GM23338 (cell line): Measurements from ENCODE around the gene GPATCH8. TPM values are rescaled to one million over a fixed set of nuclear protein-coding genes. Genes with fewer than 3 reads are reported as not detected.

Experiments used
- CTCF ChIP-seq, 2 experiments: fragments of 200-600 bp in 1 of 2; sonication (generic) in 1 of 2; conservative IDR thresholded peaks; 2 replicates each; pipeline versions ENCODE4 v1.5.1 to v1.6.1; 2016 to 2017; ENCODE audit warnings: antibody characterized with exemption in 2 of 2, low read depth in 2 of 2, mild to moderate bottlenecking in 2 of 2, moderate library complexity in 1 of 2
- EZH2 ChIP-seq: fragments of 200-600 bp; sonication (generic); IDR thresholded peaks from one replicate; pipeline ENCODE4 v1.8.0; 2017; ENCODE audit warnings: antibody characterized with exemption, mild to moderate bottlenecking, low read depth; ENCODE audit not compliant: unreplicated experiment
- JUNB ChIP-seq: IDR thresholded peaks from one replicate; pipeline ENCODE4 v1.6.1; 2016; ENCODE audit warnings: antibody characterized with exemption; ENCODE audit not compliant: unreplicated experiment
- NANOG ChIP-seq: IDR thresholded peaks from 2 replicates; pipeline ENCODE4 v1.6.1; 2016; ENCODE audit warnings: antibody characterized with exemption, borderline replicate concordance
- ZNF462 ChIP-seq: fragments of 250-450 bp; sonication (Bioruptor Pico); IDR thresholded peaks from 2 replicates; pipeline ENCODE4 v1.5.0; 2020; ENCODE audit warnings: mild to moderate bottlenecking, moderate library complexity
- polyA plus RNA-seq: library from polyadenylated mRNA; unstranded; fragments of >200 nt; fragmentation: Nextera tagmentation; extraction: Ambion mirVana; gene quantifications from 2 replicates; pipeline ENCODE4 v1.2.1, GENCODE V29; 2016
- total RNA-seq: library from RNA; depleted of rRNA; stranded (reverse); fragments of >200 nt; shearing (Covaris generic); gene quantifications from 2 replicates; pipeline ENCODE4 v1.2.3, GENCODE V29; 2014

GPATCH8 gene
- total and polyA plus RNA-seq, 2 experiments from 2014 or later, result 44.4 to 76.5 TPM

DNA sequence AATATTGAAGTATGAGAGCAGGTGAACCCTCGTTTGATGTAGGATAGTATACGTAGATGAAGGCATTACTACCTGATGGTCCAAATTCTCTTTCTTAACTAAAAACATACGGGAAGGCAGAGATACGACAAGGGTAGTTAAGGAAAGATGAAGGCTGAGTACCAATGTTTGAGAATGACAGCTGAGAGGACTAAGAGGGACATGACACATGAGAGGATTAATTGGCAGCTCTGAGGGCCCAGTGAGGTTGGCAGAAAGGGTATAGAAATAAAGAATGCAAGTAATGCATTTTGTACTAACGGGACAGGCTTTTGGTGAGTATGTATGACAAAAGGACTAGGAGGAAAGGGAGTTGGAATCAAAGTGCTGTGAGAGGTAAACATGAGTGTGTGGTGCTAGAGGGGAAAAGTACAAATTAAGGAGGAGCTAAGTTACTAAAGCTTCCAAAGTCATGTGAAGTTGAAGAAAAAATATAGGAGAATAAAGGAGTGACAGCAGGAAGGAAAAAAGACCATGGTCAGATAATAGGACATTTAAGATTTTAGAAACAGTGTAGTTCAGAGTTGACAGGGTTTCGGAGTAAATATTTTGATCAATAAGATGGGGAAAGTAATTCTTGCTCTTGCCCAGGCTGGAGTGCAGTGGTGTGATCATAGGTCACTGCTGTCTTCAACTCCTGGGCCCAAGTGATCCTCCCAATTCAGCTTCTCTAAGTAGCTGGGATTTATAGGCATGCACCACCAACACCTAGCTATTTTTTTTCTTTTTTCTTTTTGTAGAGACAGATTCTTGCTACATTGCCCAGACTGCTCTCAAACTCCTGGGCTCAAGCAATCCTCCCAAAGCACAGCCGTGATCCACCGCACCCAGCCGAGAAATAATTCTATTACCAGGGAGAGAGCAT lies 70.7 kb downstream of the GPATCH8 start (continued):
- TF ChIP-seq ZNF462 (CRISPR knock-in tag) (no peak), NANOG (no peak), JUNB (no peak), CTCF (conservative IDR thresholded peaks at IDR 0.05; ENCODE audit: low read depth in 2 of 2) (no peak), EZH2 (no peak)
